Esophagus (tissue), 2 donors: ENCODE results near the gene TOR1AIP2. TPM values are rescaled to one million over a fixed set of nuclear protein-coding genes. Genes with fewer than 3 reads are reported as not detected.

Experiments used
- H3K27ac ChIP-seq, 2 donors: one replicate each; pipeline ENCODE4 v1.5.1; 2013; ENCODE audit warnings: low read depth in 2 of 2, mild to moderate bottlenecking in 2 of 2, inconsistent platforms in 1 of 2, low read length in 1 of 2, moderate library complexity in 1 of 2
- H3K27me3 ChIP-seq, 2 donors: one replicate each; pipeline ENCODE4 v1.6.1; 2013; ENCODE audit warnings: low read length in 2 of 2, control low read depth in 1 of 2, mild to moderate bottlenecking in 1 of 2; ENCODE audit not compliant: insufficient read depth in 2 of 2, control insufficient read depth in 1 of 2
- H3K36me3 ChIP-seq, 2 donors: one replicate each; pipeline ENCODE4 v1.6.1; 2013; ENCODE audit warnings: low read length in 1 of 2; ENCODE audit not compliant: control insufficient read depth in 2 of 2, insufficient read depth in 2 of 2
- H3K4me1 ChIP-seq, 2 donors: one replicate each; pipeline ENCODE4 v1.6.1; 2013; ENCODE audit warnings: low read length in 1 of 2; ENCODE audit not compliant: control insufficient read depth in 2 of 2, insufficient read depth in 2 of 2
- H3K4me3 ChIP-seq, 2 donors: one replicate each; pipeline ENCODE4 v1.5.1; 2013; ENCODE audit warnings: low read length in 2 of 2, mild to moderate bottlenecking in 2 of 2, low read depth in 1 of 2, moderate library complexity in 1 of 2
- H3K9me3 ChIP-seq, 2 donors: one replicate each; pipeline ENCODE4 v1.6.1; 2013; ENCODE audit warnings: mild to moderate bottlenecking in 2 of 2, low read depth in 1 of 2, low read length in 1 of 2, moderate library complexity in 1 of 2; ENCODE audit not compliant: control insufficient read depth in 2 of 2, insufficient read depth in 1 of 2
- WGBS, 2 donors: extraction: QIAGEN DNeasy Blood & Tissue Kit; methylation state at CpG; one replicate each; pipeline ENCODE4 v1.1.7; 2013; 5-methylcytosine and 5-hydroxymethylcytosine counted together
- polyA plus RNA-seq, 2 donors: library from polyadenylated mRNA; stranded (reverse); fragments of 200-250 nt; gene quantifications; one replicate each; pipeline ENCODE4 v1.2.3, GENCODE V29; 2013
- donor health status: healthy with polysubstance abuse.
- donor health status: Bipolar disorder and iron deficiency.

Gene TOR1AIP2
- polyA plus RNA-seq: 10 to 100 TPM in 1 of 2 donors, 1 to 10 TPM in 1; 8.1 to 20.6 TPM

DNA sequence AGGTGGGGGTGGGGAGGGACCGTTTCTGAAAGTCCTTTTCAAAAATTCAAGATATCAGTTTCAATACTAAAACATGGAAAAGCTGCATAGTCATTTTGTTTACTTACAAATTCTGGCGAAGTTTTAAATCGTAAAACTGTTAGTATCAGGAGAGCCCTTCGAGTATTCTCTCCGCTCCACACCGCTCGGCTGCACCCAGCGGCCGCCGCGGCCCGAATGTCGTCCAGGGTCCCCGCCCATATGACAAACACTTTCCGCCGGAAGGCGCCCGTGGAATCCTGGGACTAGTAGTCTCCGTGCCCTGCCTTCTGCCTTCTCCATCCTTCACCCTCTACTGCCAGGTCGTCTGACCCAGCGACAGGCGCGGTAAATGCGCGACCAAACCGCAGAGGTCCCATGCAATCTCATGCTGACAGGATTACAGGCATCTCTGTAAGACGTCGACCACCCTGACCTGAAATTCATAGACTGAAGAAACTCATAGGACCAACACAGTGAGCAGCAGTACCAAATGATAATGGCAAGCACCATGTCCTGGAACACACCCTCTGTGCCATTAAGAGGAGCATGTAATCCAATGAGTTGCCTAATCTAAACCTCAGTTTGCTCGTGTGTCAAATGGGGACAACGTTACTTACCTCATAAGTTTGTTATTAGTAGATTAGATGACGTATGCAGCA lies at the start of gene TOR1AIP2:
TSS of gene TOR1AIP2 (minus strand) at position 218 of the 680 bp plus-strand sequence. CDS start 25,138 bp downstream, outside the sequence.
- Histone ChIP-seq H3K4me3 (peak within 1 kb of the TSS; percentile 66 to 76), H3K36me3 (no peaks in the 10 kb centered on the region), H3K27ac (peak within 1 kb of the TSS; percentile 80 to 85), H3K27me3 (no peaks in the 10 kb centered on the region), H3K4me1 (peaks cover 0 to 2% of the 10 kb centered on the region in 2 donors), H3K9me3 (no peaks in the 10 kb centered on the region)
- 4% methylated on average over 31 of the region's 31 CpGs for WGBS, 2 donors

DNA sequence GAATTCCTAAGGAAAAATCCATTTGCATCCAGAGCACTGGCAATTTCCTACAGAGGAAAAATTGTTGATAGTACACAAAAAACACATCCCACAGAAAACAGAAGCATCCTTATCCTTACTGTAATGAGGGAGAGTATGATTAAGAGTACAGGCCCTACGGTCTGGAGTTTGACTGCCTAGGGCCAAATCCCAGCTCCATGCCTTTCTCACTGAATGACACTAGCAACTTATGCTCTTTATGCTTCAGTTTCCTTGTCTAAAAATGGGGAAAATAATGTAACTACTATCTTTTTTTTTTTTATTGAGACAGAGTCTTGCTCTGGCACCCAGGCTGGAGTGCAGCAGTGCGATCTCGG lies 49.2 kb upstream of the TOR1AIP2 start:
- no peaks in the 10 kb centered on the region for H3K4me1 ChIP-seq
- no peaks in the 10 kb centered on the region for H3K36me3 ChIP-seq
- 92 to 94% methylated on average over 3 of the region's 3 CpGs for WGBS, 2 donors
- no peaks in the 10 kb centered on the region for H3K9me3 ChIP-seq
- no peak overlapping the region for H3K4me3 ChIP-seq
- no peak overlapping the region for H3K27ac ChIP-seq
- no peaks in the 10 kb centered on the region for H3K27me3 ChIP-seq

DNA sequence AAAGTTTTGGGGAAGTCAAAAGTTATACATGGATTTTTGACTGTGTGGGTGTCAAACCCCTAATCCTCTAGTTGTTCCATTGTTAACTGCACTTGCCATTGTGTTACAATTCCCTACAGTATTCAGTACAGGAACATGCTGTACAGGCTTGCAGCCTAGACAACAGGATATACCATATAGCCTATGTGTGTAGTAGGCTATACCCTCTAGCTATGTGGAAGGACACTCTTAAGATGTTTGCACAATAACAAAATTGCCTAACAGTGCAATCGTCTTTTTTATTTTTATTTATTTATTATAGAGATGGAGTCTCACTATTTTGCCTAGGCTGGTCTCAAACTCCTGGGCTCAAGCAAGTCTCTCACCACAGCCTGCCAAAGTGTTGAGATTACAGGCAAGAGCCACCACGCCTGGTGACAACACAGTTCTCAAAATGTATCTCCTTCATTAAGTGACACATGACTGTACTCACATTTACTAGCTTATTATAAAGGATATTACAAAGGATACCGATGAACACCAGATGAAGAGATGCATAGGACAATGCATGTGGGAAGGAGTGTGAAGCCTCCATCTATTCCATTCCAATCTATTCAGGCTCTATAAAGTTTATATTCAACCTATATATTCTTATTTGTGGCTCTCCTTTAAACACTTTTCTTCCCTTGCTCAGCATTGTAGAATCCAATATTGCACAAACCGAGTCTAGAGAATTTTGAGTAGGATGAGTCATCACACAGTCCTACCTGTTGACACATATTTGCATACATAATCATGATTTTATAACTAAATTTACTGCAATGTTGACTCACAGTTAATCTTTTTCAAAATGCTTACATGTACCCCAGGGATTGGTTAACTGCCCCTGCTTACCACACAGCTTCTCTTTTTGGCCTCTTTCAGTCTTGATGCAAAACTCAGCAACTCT lies 48.6 kb upstream of the TOR1AIP2 start:
- WGBS, 2 donors: 73 to 79% methylated on average over 4 of the region's 4 CpGs
- H3K4me1 ChIP-seq: no peaks in the 10 kb centered on the region

DNA sequence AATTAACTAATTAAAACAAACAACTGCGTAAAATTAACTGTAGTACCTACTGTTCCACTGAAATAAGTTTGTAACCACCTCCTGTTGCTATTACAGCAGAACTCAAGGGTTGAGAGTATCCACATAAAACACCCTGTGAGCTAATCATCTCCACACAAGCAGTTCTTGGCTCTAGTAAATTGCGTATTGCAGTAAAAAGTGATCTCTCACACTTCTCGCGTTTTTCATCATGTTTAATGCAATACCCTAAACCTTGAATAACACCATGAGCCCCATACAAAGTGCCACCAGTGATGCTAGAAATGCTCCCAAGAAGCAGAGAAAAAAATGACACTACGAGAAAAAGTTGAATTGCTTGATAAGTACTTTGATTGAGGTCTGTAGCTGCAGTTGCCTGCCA lies 47.7 kb upstream of the TOR1AIP2 start:
- H3K4me3 ChIP-seq: no peak overlapping the region
- no peak overlapping the region for H3K27ac ChIP-seq
- no peaks in the 10 kb centered on the region for H3K4me1 ChIP-seq
- H3K27me3 ChIP-seq: no peaks in the 10 kb centered on the region
- H3K9me3 ChIP-seq: no peaks in the 10 kb centered on the region
- H3K36me3 ChIP-seq: peaks cover 0 to 2% of the 10 kb centered on the region in 2 donors
- 90 to 93% methylated on average over 5 of the region's 5 CpGs for WGBS, 2 donors

More for the DNA sequence above, 48.6 kb upstream of the TOR1AIP2 start:
- Histone ChIP-seq H3K27ac (no peak overlapping the region), H3K27me3 (no peaks in the 10 kb centered on the region), H3K36me3 (peaks cover 0 to 2% of the 10 kb centered on the region in 2 donors), H3K4me3 (no peak overlapping the region), H3K9me3 (no peaks in the 10 kb centered on the region)

DNA sequence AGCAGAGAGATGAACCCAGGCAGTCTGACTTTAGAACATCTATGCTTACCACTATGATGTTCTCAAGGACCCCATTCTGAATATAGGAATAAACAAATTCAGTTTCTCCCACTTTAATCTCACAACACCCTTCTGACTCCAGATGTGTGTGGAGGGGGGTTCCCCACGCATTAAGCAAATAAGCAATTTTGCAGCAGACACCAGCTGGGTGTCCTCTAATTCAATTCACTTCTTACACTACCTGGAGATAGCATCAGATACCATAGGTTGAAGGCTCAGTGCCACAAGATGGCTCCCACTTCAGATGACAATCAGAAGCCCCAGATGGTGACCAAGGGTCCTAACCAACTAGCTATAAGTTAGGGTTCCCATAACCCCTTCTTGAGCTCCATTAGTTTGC lies 46.7 kb upstream of the TOR1AIP2 start:
- H3K36me3 ChIP-seq: peaks cover 0 to 2% of the 10 kb centered on the region in 2 donors
- no peak overlapping the region for H3K27ac ChIP-seq
- no peaks in the 10 kb centered on the region for H3K9me3 ChIP-seq
- H3K4me3 ChIP-seq: no peak overlapping the region
- WGBS, 2 donors: 88 to 100% methylated on average over 1 of the region's 1 CpG
- no peaks in the 10 kb centered on the region for H3K4me1 ChIP-seq
- H3K27me3 ChIP-seq: no peaks in the 10 kb centered on the region

DNA sequence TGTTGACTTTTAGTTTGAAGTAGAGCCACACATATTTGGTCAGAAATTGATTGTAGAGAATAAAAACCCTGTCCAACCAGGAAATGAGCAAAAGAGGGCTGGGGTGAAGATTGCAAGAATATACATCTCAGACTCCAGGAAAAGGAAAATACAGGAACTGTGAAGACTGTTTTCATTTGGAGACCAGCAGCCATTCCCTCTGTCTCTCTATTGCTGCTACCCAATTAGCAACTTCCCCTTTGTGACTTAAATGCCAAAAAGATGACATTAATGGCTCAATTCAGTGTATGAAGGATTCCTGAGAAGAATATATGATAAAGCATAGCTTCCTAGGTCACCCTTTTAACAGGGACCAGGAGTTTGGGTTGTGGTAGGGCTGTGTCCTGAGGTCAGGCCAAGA lies 45.4 kb upstream of the TOR1AIP2 start:
- Histone ChIP-seq H3K36me3 (peaks cover 0 to 5% of the 10 kb centered on the region in 2 donors), H3K9me3 (no peaks in the 10 kb centered on the region), H3K27ac (no peak overlapping the region), H3K4me3 (no peak overlapping the region), H3K27me3 (no peaks in the 10 kb centered on the region), H3K4me1 (no peaks in the 10 kb centered on the region)

DNA sequence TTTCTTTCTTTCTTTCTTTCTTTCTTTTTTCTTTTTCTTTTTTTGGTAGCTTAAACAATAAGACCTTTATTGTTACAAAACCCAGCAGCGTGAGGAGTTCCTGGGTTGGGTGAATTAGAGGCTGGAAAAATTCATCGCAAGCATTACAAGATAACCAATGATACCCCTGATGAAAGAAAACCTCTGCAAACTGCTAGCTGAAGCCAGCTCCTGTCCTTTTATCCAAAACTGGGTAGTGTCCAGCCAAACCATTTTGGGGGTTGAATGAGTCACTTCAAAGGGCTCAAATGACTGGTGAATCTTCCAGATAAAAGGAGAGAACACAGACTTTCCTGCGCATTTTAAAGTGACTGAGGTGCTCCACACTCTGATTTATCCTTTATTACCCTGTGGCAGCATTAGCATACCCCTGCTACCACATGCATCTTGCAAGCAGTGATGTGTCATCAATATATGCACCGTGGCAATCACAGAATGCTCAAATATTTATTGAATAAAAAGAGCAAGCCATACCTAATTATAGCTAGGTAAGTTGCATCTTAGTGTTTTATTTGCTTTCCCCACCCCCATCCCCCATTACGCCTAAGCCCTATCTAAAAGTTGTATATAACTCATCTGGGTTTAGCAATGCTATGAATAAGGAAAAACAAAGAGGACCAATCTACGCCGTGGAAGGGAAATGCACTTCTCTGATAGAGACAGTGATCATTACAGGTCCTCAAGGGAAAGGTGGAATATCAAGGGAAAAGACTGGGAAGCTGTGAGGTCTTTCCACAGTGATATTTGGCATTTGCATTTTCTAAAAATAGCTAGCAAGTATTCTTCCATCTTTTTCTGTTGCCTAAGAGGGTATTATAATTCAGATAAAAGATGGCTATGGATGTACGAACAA lies 44.6 kb upstream of the TOR1AIP2 start:
- H3K9me3 ChIP-seq: no peaks in the 10 kb centered on the region
- 89% methylated on average over 8 of the region's 8 CpGs for WGBS, 2 donors
- H3K27ac ChIP-seq: no peak overlapping the region
- H3K4me3 ChIP-seq: no peak overlapping the region
- peaks cover 0 to 11% of the 10 kb centered on the region in 2 donors for H3K36me3 ChIP-seq
- H3K27me3 ChIP-seq: no peaks in the 10 kb centered on the region
- no peaks in the 10 kb centered on the region for H3K4me1 ChIP-seq

DNA sequence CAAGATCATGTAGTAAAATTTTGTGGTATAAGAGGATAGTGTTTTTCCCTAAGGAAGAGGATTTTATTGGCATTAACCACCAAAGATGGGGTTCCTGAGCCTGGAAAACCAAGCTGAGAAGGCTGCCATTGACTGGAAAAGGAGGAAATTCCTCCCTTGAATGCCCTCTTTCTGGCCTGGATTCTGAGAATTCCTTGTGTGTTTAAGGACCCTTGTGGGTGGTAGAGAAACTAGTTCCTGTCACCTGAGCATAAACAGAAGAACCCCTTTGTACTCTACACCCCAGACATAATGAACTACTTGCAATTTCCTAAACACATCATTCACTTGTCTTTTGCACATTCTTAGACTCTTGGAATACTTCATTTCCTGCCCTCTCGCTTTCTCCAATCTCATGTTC lies 43.9 kb upstream of the TOR1AIP2 start:
- 95 to 97% methylated on average over 1 of the region's 1 CpG for WGBS, 2 donors
- no peaks in the 10 kb centered on the region for H3K27me3 ChIP-seq
- H3K27ac ChIP-seq: no peak overlapping the region
- H3K4me3 ChIP-seq: no peak overlapping the region
- no peaks in the 10 kb centered on the region for H3K4me1 ChIP-seq
- H3K36me3 ChIP-seq: peaks cover 0 to 11% of the 10 kb centered on the region in 2 donors
- H3K9me3 ChIP-seq: no peaks in the 10 kb centered on the region
